A673 (cell line): Measurements from ENCODE around the gene ECSCR.
"Not testable (repeated sequence)": the region's sequence is repeated elsewhere in the genome, so short reads cannot be mapped to it uniquely, and the experiment has no call there.

ENCODE experiments used
- CTCF ChIP-seq: fragments of 300-800, 200-600 bp; sonication (generic); conservative IDR thresholded peaks from 2 replicates; pipeline ENCODE4 v1.5.1; 2017; ENCODE audit warnings: low read depth, mild to moderate bottlenecking, antibody characterized with exemption, low read length, moderate library complexity, mixed read lengths
- EZH2 ChIP-seq: fragments of 200-600 bp; sonication (generic); IDR thresholded peaks from 2 replicates; pipeline ENCODE4 v1.6.1; 2017; ENCODE audit warnings: borderline replicate concordance, low read depth, mild to moderate bottlenecking, mixed read lengths, antibody characterized with exemption, low read length; ENCODE audit not compliant: poor library complexity, severe bottlenecking

GRCh38 chr5:139409116-139409515, 53.4 kb downstream of the ECSCR start:
- not testable (repeated sequence) for TF ChIP-seq CTCF, EZH2
